T47D (cell line): ENCODE measurements around the gene FKRP.
A peak's percentile ranks its signal among the peaks of the same experiment; 100 is the strongest.
"Not testable (repeated sequence)": the region's sequence is repeated elsewhere in the genome, so short reads cannot be mapped to it uniquely, and the experiment has no call there.

ENCODE experiments used
- DNase-seq, 2 experiments: peaks; one replicate each; pipeline versions ENCODE4 v3.0.0 to v3.0.0-alpha.2; 2011 to 2012; ENCODE audit warnings: low read depth in 1 of 2, low spot score in 1 of 2
- JUND ChIP-seq: IDR thresholded peaks from 2 replicates; pipeline ENCODE4 v1.6.1; 2012; ENCODE audit warnings: low read depth
- in situ Hi-C: cut with HindIII; loops from 2 replicates; pipeline ENCODE4 v1.10.0; 2016; ENCODE audit warnings: low sequenced_read_pairs, low pct_unique_long_range_greater_than_20kb

Gene FKRP, protein sequence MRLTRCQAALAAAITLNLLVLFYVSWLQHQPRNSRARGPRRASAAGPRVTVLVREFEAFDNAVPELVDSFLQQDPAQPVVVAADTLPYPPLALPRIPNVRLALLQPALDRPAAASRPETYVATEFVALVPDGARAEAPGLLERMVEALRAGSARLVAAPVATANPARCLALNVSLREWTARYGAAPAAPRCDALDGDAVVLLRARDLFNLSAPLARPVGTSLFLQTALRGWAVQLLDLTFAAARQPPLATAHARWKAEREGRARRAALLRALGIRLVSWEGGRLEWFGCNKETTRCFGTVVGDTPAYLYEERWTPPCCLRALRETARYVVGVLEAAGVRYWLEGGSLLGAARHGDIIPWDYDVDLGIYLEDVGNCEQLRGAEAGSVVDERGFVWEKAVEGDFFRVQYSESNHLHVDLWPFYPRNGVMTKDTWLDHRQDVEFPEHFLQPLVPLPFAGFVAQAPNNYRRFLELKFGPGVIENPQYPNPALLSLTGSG

GRCh38 chr19:46745521-46746280, at the start of gene FKRP:
Gene FKRP (plus strand): TSS chr19:46746057. CDS start chr19:46755451, 9,394 bp downstream.
- no peak for DNase-seq
- in situ Hi-C loops, result no loop called here
- no peak for TF ChIP-seq JUND

DNA sequence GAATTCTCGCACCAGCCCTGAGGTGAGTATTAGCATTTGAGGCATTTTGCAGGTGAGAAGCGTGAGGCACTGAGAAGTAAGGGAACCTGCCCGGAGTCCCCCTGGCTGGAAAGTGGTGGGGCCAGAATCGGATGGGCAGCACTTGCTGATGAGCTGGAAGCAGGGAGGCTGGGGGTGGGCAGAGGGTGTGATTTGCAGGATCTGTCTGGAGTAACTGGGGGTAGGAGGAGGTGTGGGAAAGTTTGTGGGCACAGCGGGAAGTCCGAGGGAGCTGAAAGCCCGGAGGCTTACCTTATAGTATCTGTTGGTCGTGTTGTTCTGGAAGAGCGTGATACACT, 49.0 kb upstream of the FKRP start:
- in situ Hi-C loops, result no loop called here
- DNase-seq, result no peak
- no peak for TF ChIP-seq JUND

DNA sequence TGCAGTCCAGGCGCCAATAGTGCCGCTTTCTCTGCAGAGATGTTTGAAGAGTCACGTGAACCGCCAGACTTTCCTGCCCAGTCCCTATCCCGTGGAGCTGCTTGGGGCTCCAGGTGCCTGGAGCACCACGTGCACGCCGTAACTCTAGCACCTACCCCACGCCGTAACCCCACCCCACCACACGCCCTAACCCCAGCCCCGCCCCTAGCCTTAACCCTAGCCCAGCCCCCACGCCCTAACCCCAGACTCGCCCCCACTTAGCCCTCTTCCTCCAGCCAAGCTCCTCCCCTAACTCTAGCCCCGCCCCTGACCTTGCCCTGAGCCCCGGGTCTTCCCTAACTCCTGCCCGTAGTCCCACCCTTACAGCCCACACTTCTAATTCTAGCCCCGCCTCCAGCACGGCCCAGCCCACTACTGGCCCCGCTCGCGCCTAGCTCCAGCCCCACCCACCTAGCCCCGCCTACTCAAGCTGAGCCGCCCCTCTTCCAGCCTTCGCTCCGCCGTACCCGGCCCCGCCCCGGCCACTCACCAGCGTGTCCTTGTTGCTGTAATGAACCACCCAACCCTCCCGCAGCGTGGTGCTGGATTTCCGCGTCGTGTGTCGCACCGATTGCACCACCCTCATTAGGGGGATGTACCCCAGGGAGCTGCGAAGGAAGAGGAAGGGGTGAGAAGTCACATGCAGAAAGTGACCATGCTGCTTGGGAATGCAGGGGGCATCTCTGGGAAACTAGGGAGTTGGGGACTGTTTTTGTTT, 48.5 kb upstream of the FKRP start:
- DNase-seq, result no peak
- in situ Hi-C loops, result no loop called here
- no peak for TF ChIP-seq JUND

DNA sequence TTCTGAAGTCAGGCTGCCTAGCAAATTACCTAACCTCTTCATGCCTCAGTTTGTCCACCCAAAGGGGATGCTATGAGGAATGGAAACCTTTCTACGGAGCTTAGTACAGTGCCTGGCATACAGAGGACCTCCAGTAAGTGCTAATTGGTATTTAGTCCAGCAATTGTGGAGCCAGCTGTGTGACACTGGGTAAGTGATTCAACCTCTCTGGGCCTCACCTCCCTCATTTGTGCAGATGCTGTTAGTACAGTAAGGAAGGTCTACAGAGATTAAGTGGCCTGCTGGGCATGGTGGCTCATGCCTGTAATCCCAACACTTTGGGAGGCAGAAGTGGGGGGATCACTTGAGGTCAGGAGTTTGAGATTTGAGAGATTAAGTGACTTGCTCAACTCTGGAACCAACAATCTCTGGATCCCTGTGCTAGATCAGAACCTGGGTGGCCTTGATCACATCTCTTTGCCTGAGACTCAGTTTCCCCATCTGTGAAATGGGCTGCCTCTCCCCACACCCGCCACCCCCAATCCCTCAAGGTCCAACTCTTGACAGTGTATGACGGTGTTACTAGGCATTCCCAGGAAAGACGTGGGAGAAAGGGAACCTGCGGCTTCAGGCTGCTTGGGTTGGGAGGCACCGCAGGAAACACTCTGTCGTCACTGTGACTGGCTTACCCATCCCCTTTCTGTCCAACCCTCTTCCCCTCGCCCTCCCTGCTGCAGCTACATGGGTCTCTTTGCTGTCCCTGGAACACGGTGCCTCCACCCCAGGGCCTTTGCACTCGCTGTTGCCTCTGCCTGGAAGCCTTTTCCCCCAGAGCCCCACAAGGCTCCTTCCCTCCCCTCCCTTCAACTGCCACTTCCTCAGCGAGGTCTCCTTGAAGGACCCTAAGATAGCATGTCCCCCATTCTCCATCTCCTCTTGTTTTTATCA, 47.2 kb upstream of the FKRP start:
- in situ Hi-C loops, result no loop called here
- no peak for DNase-seq
- TF ChIP-seq JUND, result no peak

DNA sequence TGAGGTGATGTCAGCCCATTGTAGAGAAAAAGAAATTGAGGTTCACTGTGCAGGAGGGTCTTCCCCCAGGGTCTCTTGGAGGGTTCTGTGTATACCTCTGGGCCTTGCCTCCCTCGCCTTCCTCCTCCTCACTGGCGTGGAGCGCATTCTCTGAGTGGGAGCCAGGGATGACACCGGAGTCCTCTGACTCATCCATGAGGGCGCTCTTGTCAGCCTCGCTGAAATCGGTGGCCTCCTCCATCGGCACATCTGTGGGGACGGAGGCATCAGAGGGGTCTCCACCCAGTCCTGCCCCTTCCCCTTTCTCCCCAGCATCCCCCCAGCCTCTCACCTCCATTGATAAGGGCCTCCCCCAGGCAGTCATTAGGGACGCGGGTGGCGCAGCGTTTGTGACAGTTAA, 45.2 kb upstream of the FKRP start:
- in situ Hi-C loops, result no loop called here
- no peak for DNase-seq
- no peak for TF ChIP-seq JUND

GRCh38 chr19:46704379-46705076, 41.3 kb upstream of the FKRP start:
- DNase-seq, result peak; percentile 55 to 59
- in situ Hi-C loops, result no loop called here
- TF ChIP-seq JUND, result no peak

DNA sequence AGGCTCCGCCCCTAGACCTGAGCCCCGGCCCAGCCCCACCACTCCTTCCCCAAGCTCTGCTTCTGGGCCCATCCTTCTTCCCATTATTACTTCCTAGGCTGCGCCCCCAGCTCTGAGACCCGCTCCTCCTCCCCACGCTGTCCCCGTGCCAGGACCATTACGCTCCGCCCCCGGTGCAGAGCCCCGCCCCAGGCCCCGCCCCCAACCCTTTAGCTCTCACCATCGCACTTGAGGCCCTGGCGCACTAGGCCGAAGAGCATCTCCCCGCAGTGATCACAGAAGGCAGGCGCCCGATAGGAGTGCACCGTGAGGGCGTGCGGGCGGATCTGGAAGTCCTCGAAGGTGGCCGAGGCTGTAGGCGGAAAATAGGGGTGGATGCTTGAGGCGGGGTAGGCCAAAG, 35.2 kb upstream of the FKRP start:
- no peak for DNase-seq
- in situ Hi-C loops, result no loop called here
- TF ChIP-seq JUND, result no peak

DNA sequence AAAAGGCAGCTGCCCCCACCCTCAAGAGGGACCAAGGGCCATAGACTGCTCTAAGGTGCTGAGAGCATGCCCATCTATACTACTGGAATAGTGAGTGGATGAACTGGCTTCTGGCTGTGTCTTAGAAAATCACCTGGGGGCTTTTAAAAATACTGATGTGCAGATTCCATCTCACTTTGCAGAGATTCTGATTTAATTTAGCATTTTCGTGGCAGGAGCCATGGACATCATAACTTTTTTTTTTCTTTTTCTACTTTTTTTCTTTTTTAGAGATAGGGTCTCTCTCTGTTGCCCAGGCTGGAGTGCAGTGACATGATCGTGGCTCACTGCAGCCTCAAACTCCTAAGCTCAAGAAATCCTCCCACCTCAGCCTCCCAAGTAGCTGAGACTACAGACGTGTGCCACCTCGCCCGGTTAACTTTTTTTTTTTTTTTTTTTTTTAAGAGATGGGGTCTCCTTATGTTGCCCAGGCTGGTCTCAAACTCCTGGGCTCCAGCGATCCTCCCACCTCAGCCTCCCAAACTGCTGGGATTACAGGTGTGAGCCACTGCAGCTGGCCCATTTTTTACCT, 33.0 kb upstream of the FKRP start:
- DNase-seq, in situ Hi-C loops: not testable (repeated sequence)

- TF ChIP-seq JUND, result no peak
- peak; percentile 90 to 91 for DNase-seq
- in situ Hi-C loops, result no loop called here
Observed at GRCh38 chr19:46713781-46714443, 31.9 kb upstream of the FKRP start.

GRCh38 chr19:46714444-46715106, 31.3 kb upstream of the FKRP start:
- in situ Hi-C loops, result no loop called here

DNA sequence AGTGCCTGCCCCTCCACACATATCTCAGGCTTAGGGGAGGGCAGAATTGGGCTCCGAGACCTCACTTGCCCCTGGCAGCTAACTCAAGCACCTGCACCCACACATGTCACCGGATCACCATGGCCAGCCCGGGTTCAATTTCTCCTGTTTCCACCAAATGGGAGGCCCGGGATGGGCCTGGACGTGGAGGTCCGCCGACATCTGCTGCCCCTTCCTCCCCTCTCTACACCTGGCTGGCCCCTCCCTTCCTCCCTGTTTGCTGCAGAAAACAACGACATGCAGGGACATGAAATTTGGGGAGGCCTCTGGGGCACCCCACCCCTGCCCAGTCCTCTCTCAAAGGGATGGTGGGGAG, 30.3 kb upstream of the FKRP start:
- TF ChIP-seq JUND, result no peak
- in situ Hi-C loops, result no loop called here
- DNase-seq, result no peak

More at GRCh38 chr19:46714444-46715106, 31.3 kb upstream of the FKRP start:
- TF ChIP-seq JUND, result no peak
- no peak for DNase-seq
